GM12875 (cell line): Measurements from ENCODE around the gene SMARCE1.
A peak's percentile ranks its signal among the peaks of the same experiment; 100 is the strongest.

ENCODE experiments used
- H3K4me3 ChIP-seq: one replicate; pipeline ENCODE4 v1.5.1; 2011; ENCODE audit warnings: low read depth, low read length, control low read depth
- TF ChIP-seq, protein P1 (sequence below): IDR thresholded peaks from 2 replicates; pipeline ENCODE4 v1.5.1; 2011; ENCODE audit warnings: low read depth, mild to moderate bottlenecking, control low read depth, inconsistent platforms, low read length, moderate library complexity, borderline replicate concordance; ENCODE audit not compliant: insufficient read depth

Gene SMARCE1

DNA sequence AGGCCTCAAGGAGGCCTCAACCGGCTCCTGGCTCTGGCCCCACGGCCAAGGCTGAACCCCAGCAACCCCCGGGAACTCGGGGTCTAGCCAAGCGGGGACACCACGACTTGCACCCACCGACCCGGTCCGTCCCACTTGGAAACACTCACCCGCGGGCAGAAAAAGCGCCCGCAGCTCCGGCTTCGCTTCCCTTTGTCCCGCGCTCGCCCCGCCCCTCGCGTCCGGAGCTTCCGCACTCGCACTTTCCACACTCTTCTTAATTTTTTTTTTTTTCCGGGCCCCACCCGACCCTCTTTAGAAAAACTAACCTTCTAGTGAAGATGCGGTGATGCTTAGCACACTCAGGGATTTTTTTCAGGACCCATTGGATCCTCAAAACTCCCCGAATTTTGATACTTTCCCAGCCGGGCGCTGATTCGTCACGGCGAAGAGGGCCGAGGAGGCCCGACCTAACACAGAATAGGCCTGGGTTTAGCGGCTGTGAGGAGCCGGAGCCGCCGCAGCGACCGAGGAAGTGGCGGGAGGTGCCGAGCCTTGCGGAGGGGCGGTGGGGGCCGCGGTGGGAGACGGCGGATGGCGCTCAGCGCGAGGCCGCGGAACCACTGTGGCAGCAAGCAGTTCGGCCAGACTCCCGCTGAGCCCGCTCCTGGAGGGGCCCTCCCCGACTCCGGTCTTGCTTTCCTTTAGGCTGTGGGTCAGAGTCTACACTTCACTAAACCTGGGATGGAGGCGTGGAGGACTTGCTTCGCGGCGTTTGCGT is at the start of gene SMARCE1:
SMARCE1 (minus strand) TSS at position 195 of the 760 bp plus-strand sequence. CDS start 2,016 bp downstream, outside the sequence.
- TF ChIP-seq, protein P1, sequence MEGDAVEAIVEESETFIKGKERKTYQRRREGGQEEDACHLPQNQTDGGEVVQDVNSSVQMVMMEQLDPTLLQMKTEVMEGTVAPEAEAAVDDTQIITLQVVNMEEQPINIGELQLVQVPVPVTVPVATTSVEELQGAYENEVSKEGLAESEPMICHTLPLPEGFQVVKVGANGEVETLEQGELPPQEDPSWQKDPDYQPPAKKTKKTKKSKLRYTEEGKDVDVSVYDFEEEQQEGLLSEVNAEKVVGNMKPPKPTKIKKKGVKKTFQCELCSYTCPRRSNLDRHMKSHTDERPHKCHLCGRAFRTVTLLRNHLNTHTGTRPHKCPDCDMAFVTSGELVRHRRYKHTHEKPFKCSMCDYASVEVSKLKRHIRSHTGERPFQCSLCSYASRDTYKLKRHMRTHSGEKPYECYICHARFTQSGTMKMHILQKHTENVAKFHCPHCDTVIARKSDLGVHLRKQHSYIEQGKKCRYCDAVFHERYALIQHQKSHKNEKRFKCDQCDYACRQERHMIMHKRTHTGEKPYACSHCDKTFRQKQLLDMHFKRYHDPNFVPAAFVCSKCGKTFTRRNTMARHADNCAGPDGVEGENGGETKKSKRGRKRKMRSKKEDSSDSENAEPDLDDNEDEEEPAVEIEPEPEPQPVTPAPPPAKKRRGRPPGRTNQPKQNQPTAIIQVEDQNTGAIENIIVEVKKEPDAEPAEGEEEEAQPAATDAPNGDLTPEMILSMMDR: no peak
- peak within 1 kb of the TSS; percentile 63 for H3K4me3 ChIP-seq

DNA sequence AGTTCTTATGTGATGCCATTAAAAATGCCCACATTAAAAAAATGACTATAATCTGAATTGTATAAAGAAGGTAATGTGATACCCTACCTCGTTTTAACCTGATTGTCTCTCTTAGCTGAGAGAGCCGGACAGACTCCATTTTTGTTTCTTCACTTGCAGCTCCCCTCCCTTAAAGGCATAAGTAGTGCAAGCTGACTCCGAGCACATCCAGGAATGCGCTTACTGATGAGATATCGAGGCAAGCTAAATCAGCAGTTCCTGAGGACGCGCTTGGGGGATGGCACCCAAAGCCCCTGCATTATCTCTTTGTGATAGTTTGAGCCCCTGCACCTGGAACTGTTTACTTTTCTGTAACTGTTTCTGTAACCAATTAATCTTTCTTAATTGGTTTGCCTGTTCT is 49.7 kb upstream of the SMARCE1 start:
- TF ChIP-seq, protein P1: no peak
- no peak overlapping the region for H3K4me3 ChIP-seq

DNA sequence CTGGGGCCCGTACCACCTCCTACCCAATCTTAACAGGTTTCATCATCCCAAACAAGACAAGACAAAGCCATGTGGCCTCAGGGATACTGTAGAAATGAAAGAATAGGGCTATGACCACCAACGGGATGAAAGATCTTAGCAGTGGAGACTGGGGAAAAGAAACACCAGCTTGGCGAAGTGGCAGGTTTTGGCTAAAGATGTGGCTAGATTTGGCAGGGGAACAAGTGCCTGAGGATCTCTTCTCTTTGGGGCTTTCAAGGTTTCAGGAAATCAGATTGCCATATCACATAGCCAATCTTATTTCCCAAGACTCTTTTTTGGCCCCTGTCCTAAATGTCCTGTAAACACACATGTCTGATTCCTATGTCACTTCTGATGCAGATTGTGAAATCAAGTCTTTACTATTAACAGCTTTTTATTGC is 49.0 kb upstream of the SMARCE1 start:
- TF ChIP-seq, protein P1: no peak
- H3K4me3 ChIP-seq: no peak overlapping the region

DNA sequence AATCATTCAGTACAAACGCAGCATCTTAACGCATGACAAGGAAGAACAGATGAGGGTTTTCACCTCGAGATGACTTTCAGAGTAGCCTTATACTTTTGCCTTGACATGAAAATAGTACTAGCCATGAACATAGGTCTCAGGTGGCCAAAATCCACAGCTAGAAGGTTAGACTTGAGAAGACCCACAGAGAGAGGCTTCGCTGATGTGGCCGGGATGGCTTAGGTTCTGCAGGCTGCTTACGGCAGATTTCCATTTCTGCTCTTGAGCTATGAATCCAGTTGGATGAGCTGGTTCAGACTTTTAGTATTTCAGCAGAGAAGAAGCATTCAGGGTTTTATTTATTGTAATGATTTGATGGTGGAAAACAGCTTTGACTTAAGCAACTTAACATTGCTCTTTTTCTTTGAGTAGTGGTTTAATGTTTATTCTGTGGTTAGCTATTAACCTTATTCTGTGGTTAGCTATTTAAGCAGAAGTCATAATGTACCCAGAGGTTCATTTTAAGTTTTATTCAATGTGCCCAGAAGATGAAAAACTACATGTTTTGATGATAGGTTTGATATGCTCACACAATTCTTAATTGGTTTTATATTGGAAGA is 48.4 kb upstream of the SMARCE1 start:
- TF ChIP-seq, protein P1: no peak
- no peak overlapping the region for H3K4me3 ChIP-seq

DNA sequence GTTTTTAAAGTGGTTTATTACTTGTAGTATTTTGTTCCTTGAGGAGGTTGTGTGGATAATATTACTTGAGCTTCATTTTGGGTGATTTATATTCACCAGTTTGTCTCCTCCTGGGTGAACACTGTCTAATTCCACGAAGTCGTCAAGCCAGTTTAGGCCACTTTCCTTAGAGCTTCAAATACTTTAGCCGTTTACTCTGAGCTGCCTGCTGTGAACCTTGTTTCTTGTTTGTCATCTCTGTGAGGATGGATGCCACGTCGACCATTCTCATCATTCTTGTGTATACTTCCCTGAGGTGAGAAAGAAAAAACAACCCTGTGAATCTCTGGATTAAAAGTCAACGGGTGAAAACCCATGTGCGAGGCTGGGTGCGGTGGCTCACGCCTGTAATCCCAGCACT is 47.0 kb upstream of the SMARCE1 start:
- TF ChIP-seq, protein P1: no peak
- no peak overlapping the region for H3K4me3 ChIP-seq

DNA sequence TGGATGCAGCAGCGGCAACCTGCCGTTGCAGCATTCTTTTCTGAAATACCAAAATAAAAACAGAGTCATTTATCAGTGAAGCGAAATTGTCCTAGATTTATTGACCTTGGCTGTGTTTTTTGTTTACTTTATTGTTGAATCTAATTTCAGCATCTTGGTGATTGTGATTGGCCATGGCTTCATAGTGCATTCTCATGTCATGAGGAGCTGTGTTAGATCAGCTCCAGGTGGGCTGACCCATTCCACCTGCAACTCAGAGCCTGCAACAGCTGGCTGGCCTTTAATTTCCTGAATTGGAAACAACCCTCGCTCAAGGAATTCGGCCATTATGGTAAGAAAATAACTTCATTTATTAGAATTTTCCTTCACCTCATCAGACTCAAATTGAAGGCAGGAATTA is 39.5 kb upstream of the SMARCE1 start:
- no peak overlapping the region for H3K4me3 ChIP-seq
- TF ChIP-seq, protein P1: no peak

DNA sequence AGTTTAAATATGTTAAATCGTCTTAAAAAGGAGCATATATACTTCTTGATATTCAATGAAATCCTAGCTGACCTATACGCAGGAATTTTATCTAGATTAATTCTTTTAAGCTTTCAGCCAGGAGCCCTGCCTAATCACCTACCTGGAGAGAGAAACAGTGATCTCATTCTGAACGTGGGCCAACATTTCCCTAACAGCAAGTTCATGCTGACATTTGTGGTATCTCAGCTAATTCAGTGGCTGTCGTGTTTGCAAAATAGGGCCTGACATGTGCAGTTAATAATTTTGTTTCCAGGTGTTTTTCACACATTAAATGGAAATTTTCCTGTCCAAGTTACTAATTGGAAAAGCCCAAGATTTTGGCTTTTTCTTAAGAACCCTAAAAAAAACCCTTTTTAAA is 38.6 kb upstream of the SMARCE1 start:
- TF ChIP-seq, protein P1: no peak
- no peak overlapping the region for H3K4me3 ChIP-seq
